GM18951 (cell line): Measurements from ENCODE around the gene DGCR2.
"Not testable (repeated sequence)": the region's sequence is repeated elsewhere in the genome, so short reads cannot be mapped to it uniquely, and the experiment has no call there.

Experiments used
- POLR2A ChIP-seq: IDR thresholded peaks from 4 replicates; pipeline ENCODE4 v1.6.1; 2011; ENCODE audit warnings: mild to moderate bottlenecking; ENCODE audit not compliant: insufficient read length, insufficient read depth; ENCODE audit errors: extremely low read depth
- in situ Hi-C: fragments of 300-500 bp; cut with MboI; formaldehyde crosslinking; loops from one replicate; pipeline ENCODE4 v1.12.0; 2022; ENCODE audit warnings: low sequenced_read_pairs, mixed read lengths, inconsistent platforms; ENCODE audit not compliant: unreplicated experiment

DGCR2 gene

DNA sequence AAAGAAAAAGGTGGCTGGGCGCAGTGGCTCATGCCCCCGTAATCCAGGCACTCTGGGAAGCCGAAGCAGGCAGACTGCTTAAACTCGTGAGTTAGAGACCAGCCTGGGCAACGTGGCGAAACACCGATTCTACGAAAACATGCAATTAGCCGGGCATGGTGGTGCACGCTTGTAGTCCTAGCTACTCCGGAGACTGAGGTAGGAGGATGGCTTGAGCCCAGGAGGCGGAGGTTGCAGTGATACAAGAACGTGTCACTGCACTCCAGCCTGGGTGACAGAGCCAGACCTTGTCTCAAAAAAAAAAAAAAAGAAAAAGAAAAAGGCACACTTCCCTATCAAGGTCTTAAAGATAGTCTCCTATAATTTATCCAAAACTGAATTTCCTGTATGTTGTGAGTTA, 39.4 kb downstream of the DGCR2 start:
- no peak for TF ChIP-seq POLR2A
- in situ Hi-C loops = no loop called here

DNA sequence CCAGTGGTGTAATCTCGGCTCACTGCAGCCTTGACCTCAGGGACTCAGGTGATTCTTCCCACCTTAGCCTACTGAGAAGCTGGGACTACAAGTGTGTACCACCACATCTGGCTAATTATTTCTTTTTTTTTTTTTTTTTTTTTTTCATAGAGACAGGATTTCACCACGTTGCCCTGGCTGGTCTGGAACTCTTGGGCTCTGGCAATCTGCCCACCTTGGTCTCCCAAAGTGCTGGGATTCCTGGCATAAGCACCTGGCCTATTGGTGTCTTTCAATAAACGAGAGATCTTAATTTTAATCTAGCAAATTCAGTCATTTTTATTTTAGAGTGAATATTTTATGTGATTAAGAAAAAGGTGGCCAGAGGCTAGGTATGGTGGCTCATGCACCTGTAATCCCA, 40.1 kb downstream of the DGCR2 start:
- in situ Hi-C loops = no loop called here
- no peak for TF ChIP-seq POLR2A

DNA sequence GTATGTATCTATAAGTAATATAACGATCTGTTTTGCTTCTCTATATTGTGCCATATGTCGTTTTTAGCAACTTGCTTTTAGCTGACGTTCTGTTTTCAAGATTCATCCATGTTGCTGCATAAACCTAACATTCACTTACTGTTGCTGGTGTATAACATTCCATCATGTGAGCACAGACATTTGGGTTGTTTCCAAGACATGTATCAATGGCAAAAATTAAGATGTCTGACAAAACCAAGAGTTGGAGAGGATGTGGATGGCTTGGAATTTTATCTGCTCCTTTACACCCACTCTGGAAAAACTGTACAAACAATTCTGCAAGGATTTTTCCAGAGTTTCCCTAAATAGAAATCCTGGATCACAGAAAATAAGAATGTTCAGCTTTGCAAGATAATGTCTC, 40.9 kb downstream of the DGCR2 start:
- in situ Hi-C loops = no loop called here
- no peak for TF ChIP-seq POLR2A

DNA sequence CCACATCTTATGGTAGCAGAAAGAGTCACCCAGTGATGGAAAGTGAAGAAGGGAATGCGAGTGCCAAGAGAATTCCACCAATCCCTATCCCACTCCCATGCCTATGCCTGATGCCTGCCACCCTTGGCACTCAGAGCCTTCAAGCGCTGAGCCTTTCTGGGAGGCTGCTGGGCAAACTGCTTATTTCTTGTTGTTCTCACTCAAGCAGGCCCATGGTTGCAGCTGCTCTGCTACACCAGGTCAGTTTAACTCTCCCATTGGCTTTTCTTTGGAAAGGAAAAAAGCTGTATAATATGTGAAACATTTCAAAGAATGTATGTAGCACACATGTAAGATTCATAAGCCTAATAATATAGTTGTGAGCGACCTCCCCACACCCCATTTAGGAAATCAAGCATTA, 41.4 kb downstream of the DGCR2 start:
- TF ChIP-seq POLR2A = no peak
- in situ Hi-C loops = no loop called here

DNA sequence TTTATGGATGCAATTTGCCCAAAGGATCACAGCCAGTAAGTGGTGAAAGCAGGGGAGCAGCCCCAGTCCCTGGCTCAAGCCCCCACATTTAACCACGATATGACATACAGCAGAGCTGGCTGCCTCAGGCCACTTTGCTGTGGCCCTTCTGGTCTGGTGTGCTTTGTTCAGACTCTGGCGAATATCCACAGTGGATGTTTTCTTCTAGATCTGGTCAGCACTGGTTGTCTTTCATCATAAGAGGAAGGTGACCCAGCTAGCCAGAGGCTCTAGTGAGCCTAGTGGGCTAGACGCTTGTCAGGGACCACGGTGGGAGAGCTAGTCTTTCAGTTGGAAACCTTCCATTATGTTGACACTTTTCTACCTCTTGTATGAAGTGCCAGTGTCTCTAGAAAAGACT, 42.5 kb downstream of the DGCR2 start:
- in situ Hi-C loops = no loop called here

DNA sequence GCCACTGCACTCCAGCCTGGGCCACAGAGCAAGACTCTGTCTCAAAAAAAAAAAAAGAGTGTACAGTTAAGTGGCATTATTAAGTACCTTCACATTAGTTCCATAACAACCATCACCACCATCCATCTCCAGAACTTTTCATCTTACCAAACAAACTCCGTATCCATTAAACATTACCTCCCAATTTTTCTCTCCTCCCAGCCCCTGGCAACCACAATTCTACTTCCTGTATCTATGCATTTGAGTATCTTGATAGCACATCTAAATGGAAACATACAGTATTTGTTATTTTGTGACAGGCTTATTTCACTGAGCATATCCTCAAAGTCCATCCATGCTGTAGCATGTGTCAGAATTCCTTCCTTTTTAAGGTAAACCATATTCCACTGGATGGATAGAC, 46.8 kb downstream of the DGCR2 start:
- no peak for TF ChIP-seq POLR2A

More for the DNA sequence above, 42.5 kb downstream of the DGCR2 start:
- no peak for TF ChIP-seq POLR2A

DNA sequence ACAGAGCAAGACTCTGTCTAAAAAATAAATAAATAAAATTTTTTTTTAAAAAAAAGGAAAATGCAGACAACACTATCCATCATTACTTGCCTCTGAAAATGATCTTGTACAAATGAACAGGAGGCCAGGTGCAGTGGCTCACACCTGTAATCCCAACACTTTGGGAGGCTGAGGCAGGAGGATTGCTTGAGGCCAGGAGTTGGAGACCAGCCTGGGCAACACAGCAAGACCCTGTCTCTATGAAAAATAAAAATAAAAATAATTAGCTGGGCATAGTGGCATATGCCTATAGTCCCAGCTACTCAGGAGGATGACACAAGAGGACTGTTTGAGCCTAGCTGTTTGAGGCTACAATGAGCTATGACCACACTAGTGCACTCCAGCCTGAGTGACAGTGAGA, 49.4 kb downstream of the DGCR2 start:
- in situ Hi-C loops = not testable (repeated sequence)

More for the DNA sequence above, 46.8 kb downstream of the DGCR2 start:
- in situ Hi-C loops = no loop called here

DNA sequence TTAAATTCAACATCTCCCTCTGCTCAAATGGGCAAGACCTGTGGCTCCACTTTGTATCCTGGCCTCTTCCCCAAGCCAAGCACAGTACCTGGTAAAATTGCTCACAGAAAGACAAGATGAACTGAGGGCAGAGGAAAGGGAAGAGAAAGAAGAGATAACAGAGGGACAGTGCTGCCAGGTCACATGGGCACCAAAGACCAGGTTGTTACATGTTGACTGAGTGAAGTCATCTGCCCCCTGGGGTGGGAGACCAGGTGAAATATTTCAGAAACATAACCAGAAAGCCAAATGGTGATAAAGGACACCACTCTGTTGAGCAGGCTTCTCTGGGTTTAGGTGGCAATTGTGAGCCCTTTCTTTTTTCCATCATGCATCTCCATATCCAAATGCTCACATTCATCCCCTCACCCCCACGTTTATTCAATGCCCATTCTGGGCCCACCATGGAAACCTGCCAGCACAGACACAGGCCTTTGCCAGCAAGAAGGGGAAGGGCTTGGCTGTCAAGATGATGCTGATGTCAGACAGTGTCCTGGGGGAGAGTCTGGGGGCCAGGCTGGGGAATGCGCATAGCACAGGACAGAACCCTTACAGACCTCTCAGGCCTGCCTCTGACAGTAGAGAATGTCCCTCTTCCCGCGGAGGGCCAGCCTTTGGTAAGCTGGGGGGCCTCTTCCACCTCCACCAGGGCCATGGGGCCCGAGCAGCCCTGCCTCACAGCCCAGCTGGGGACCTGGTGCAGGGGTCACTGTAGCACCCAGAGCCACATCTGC, 51.6 kb downstream of the DGCR2 start:
- no peak for TF ChIP-seq POLR2A
- in situ Hi-C loops = no loop called here

DNA sequence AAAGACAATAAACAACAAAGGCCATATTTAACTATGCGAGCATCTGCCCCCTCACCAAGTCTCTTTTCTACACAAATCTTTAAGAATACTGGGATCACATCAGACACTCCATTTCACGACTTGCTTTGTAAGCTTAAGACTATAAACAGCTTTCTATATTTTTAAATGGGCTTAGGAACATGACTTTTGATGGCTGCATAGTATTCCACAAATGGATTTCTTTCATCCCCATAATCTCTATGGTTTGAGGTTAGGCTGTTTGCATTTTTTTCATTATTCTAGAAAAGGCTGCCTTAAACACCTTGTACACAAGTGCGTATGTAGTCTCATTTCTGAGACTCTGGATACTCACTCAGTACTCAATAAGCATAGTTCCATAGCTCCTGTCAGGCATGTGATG, 52.8 kb downstream of the DGCR2 start:
- in situ Hi-C loops = no loop called here

DNA sequence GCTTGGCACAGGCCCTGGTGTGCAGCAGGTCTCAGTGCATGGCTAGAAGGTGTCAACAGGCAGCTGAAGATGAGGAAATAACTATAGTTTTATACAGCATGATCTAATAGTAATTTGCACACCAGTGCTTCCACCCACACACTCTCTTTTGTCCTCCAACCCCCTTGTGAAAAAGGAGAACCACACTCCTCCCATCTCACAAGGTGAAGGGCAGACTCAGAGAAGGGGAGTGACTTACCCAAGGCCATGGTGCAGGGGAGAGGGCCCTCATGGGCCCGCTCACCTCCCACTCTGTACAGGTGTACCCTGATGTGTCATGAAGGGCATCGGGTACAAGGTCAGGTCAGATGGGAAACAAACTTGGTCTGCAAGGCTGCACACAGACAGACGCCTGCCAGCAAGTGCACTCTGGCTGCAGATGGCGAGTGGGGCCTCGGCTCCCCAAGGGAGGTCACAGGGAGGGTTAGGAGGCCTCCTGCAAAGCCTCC, 53.4 kb downstream of the DGCR2 start:
- in situ Hi-C loops = no loop called here

More for the DNA sequence above, 52.8 kb downstream of the DGCR2 start:
- TF ChIP-seq POLR2A = no peak

DNA sequence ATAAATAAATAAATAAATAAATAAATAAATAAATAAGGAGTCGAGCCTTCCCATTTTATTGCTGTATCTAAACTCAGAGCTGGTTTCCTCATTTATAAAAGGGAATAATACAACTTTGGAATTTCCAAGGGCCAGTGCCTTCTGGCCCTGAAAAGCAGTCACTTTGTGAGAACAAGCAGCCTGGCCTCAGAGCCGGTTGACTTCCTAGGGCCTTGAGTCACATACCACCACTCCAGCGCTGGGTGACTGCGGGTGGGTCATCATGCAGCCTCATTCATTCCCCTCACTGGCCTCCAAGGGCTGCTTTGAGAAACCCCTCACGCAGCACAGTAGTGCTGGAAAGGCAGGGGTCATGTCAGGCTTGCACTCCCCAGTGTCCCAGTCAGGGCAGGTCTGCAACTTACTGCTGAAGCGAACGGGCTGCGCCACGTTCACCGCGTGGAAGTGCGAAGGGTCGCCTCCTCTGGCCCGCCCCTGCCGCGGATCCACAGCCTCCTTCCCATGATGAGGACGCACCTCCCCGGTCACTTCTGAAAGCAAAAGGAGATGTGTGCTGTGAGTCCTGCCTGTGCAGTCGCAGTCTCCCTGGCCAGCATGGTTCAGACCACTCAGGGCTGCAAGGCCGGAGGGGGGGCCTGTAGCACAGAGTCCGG, 54.4 kb downstream of the DGCR2 start:
- no peak for TF ChIP-seq POLR2A
- in situ Hi-C loops = no loop called here

More for the DNA sequence above, 53.4 kb downstream of the DGCR2 start:
- TF ChIP-seq POLR2A = no peak

DNA sequence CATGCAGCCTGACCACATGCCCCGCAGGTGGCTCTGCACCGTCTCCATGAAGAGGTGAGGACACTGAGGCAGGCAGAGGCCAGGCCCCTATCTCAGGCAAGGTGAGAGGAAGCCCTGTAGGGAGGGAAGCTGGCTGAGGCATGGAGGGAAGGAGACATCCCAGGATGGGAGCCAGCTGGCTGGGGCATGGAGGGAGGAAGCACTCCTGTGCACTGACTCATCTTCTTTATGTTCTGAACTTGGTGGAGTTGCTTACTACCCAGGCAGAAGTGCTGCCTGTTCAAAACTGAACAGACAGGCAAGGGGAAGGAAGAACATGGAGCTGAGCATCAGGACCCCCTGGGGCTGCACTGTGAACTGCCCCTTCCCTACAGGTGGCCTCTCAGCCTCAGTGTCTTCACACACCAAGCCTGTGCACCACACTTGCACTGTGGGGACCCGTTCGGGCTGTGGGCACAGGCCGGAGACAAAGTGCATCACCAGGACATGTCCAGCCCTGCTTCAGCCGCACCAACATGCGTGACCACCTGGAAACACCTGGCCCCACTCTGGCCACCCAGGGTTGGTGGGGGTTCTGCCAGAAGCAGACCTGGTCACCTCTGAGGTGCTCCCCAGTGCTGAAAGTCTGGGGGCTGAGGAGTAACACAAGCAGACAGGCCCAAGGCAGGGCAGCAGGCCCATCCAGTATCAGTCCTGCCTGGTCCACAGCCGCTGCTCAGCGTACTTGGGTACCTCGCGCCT, 55.5 kb downstream of the DGCR2 start:
- no peak for TF ChIP-seq POLR2A
- in situ Hi-C loops = no loop called here

DNA sequence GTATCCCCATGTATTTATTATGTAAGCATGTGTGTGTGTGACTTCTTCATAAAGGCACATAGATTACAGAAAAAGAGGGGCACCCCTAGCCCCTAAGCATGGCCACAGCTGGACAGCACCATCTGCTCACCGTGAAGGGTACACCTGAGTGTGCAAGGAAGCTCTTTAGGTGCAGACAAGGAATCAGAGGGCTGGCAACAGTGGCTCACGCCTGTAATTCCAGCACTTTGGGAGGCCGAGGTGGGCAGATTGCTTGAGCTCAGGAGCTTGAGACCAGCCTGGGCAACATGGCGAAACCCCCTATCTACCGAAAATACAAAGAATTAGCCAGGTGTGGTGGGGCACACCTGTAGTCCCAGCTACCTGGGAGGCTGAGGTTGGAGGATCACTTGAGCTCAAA, 56.3 kb downstream of the DGCR2 start:
- TF ChIP-seq POLR2A = no peak
- in situ Hi-C loops = no loop called here
